Measurements from ENCODE around the gene SLC16A11. TPM values are rescaled to one million over a fixed set of nuclear protein-coding genes. Genes with fewer than 3 reads are reported as not detected.

SLC16A11 gene
- total and polyA plus RNA-seq, 9 of the 15 experiments (the other 6 are each of a cell fraction or from before 2014, with no cell fraction given) = not detected

DNA sequence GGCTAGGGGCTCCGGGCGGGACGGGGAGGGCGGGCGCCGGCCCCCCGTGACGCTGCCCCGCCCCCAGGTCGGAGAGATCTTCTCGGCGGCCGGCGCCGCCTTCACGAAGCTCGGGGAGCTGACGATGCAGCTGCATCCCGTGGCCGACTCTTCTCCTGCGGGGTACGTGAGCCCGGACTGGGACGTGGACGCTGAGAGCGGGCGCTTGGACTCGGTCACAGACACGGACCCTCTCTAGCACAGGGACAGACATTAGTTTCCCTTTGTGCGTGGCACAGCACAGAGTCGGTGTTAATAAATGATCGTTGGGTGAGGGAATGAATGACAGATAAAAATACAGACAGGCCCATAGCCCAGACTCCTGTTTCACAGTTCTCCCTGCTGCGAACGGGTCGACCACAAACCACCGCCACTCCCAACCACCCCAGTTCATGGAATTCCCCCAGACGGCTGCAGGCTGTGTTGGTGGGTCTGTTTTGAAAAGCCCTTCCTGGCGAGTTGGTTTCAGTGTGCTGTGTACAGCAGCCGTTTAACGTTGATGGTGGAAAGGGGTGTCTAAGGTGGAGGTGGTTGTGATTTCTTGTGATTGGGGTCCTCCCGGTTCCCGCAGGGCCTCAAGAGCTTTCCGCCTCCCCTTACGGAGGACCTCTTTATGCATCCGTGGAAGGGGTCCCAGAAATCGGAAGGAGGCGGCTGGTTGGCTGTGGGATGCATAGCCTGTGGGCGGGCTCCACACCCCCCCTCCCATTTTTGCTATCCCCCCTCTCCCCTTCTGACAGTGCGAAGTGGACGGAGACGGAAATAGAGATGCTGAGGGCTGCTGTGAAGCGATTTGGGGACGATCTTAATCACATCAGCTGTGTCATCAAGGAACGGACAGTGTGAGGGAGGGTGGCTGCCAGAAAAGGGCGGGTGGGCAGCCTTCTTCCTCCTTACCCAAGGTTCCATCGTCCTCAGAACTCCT, 28.6 kb downstream of the SLC16A11 start (continued):
- TF ChIP-seq, protein P1, sequence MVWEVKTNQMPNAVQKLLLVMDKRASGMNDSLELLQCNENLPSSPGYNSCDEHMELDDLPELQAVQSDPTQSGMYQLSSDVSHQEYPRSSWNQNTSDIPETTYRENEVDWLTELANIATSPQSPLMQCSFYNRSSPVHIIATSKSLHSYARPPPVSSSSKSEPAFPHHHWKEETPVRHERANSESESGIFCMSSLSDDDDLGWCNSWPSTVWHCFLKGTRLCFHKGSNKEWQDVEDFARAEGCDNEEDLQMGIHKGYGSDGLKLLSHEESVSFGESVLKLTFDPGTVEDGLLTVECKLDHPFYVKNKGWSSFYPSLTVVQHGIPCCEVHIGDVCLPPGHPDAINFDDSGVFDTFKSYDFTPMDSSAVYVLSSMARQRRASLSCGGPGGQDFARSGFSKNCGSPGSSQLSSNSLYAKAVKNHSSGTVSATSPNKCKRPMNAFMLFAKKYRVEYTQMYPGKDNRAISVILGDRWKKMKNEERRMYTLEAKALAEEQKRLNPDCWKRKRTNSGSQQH (CRISPR knock-in tag; IDR thresholded peaks at IDR 0.05) = no peak
- TF ChIP-seq MYNN (IDR thresholded peaks at IDR 0.05) (peak; percentile 4; the same call in 1 of the 2 replicates), MYNN (CRISPR knock-in tag; IDR thresholded peaks at IDR 0.05) (no peak), NFE2 (IDR thresholded peaks at IDR 0.05; ENCODE audit: low read depth) (peak; percentile 25; the same call in 1 of the 2 replicates), C11orf30 (IDR thresholded peaks at IDR 0.05; ENCODE audit: low read depth) (no peak), PML (IDR thresholded peaks at IDR 0.05; ENCODE audit: low read length) (no peak; the same call in none of the 2 replicates), SP1 (CRISPR knock-in tag; IDR thresholded peaks at IDR 0.05) (0 out of 2 replicates have a peak, but pooled peaks have one; percentile 1), ARNT (IDR thresholded peaks at IDR 0.05) (no peak), STAG1 (CRISPR knock-in tag; IDR thresholded peaks at IDR 0.05; ENCODE audit: borderline replicate concordance) (0 out of 2 replicates have a peak, but pooled peaks have one; percentile 10), ZBED1 (IDR thresholded peaks at IDR 0.05) (no peak), TEAD2 (tag; IDR thresholded peaks at IDR 0.05) (no peak), ZNF146 (CRISPR knock-in tag; IDR thresholded peaks at IDR 0.05; ENCODE audit: unreplicated experiment) (no peak), XRCC4 (IDR thresholded peaks at IDR 0.05; ENCODE audit: extremely low read depth, insufficient read depth, insufficient read length) (no peak), ZNF274 (IDR thresholded peaks at IDR 0.05; ENCODE audit: borderline replicate concordance, low read depth, low read length) (no peak), HDAC1 (IDR thresholded peaks at IDR 0.05) (no peak), ZC3H8 (IDR thresholded peaks at IDR 0.05) (no peak), TAL1 (IDR thresholded peaks at IDR 0.05) (no peak), PTBP1 (IDR thresholded peaks at IDR 0.05; ENCODE audit: low read depth, low read length) (no peak)
- TF ChIP-seq, protein P2, sequence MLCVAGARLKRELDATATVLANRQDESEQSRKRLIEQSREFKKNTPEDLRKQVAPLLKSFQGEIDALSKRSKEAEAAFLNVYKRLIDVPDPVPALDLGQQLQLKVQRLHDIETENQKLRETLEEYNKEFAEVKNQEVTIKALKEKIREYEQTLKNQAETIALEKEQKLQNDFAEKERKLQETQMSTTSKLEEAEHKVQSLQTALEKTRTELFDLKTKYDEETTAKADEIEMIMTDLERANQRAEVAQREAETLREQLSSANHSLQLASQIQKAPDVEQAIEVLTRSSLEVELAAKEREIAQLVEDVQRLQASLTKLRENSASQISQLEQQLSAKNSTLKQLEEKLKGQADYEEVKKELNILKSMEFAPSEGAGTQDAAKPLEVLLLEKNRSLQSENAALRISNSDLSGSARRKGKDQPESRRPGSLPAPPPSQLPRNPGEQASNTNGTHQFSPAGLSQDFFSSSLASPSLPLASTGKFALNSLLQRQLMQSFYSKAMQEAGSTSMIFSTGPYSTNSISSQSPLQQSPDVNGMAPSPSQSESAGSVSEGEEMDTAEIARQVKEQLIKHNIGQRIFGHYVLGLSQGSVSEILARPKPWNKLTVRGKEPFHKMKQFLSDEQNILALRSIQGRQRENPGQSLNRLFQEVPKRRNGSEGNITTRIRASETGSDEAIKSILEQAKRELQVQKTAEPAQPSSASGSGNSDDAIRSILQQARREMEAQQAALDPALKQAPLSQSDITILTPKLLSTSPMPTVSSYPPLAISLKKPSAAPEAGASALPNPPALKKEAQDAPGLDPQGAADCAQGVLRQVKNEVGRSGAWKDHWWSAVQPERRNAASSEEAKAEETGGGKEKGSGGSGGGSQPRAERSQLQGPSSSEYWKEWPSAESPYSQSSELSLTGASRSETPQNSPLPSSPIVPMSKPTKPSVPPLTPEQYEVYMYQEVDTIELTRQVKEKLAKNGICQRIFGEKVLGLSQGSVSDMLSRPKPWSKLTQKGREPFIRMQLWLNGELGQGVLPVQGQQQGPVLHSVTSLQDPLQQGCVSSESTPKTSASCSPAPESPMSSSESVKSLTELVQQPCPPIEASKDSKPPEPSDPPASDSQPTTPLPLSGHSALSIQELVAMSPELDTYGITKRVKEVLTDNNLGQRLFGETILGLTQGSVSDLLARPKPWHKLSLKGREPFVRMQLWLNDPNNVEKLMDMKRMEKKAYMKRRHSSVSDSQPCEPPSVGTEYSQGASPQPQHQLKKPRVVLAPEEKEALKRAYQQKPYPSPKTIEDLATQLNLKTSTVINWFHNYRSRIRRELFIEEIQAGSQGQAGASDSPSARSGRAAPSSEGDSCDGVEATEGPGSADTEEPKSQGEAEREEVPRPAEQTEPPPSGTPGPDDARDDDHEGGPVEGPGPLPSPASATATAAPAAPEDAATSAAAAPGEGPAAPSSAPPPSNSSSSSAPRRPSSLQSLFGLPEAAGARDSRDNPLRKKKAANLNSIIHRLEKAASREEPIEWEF (CRISPR knock-in tag; IDR thresholded peaks at IDR 0.05) = no peak
- TF ChIP-seq, protein P3, sequence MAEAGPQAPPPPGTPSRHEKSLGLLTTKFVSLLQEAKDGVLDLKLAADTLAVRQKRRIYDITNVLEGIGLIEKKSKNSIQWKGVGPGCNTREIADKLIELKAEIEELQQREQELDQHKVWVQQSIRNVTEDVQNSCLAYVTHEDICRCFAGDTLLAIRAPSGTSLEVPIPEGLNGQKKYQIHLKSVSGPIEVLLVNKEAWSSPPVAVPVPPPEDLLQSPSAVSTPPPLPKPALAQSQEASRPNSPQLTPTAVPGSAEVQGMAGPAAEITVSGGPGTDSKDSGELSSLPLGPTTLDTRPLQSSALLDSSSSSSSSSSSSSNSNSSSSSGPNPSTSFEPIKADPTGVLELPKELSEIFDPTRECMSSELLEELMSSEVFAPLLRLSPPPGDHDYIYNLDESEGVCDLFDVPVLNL (CRISPR knock-in tag; IDR thresholded peaks at IDR 0.05; ENCODE audit: low read depth) = no peak
- TF ChIP-seq, protein P4, sequence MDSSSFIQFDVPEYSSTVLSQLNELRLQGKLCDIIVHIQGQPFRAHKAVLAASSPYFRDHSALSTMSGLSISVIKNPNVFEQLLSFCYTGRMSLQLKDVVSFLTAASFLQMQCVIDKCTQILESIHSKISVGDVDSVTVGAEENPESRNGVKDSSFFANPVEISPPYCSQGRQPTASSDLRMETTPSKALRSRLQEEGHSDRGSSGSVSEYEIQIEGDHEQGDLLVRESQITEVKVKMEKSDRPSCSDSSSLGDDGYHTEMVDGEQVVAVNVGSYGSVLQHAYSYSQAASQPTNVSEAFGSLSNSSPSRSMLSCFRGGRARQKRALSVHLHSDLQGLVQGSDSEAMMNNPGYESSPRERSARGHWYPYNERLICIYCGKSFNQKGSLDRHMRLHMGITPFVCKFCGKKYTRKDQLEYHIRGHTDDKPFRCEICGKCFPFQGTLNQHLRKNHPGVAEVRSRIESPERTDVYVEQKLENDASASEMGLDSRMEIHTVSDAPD (CRISPR knock-in tag; IDR thresholded peaks at IDR 0.05) = no peak
